GM13976 (cell line): ENCODE measurements around the gene CDH23.

Experiments used
- DNase-seq: peaks from one replicate; pipeline ENCODE4 v3.0.0; 2012; ENCODE audit warnings: low spot score
- CTCF ChIP-seq: IDR thresholded peaks from 2 replicates; pipeline ENCODE4 v1.5.1; 2012; ENCODE audit warnings: borderline replicate concordance, mild to moderate bottlenecking; ENCODE audit not compliant: insufficient read depth; ENCODE audit errors: extremely low read depth, missing control alignments, control extremely low read depth
- in situ Hi-C: fragments of 300-500 bp; cut with MboI; formaldehyde crosslinking; loops from one replicate; pipeline ENCODE4 v1.12.0; 2022; ENCODE audit warnings: low sequenced_read_pairs, mixed read lengths, inconsistent platforms; ENCODE audit not compliant: unreplicated experiment

Gene CDH23

GRCh38 chr10:71572962-71573361, 176.2 kb downstream of the CDH23 start:
- in situ Hi-C loops: loop anchor here (5.0 kb wide), 1 partner anchor 261 kb away; no protein-coding TSS in a partner anchor
- DNase-seq: no peak
- no peak for TF ChIP-seq CTCF

GRCh38 chr10:71573562-71574518, 177.1 kb downstream of the CDH23 start:
- TF ChIP-seq CTCF: no peak
- in situ Hi-C loops: loop anchor here (5.0 kb wide), 1 partner anchor 262 kb away; no protein-coding TSS in a partner anchor
- DNase-seq: no peak

- no peak for TF ChIP-seq CTCF
- in situ Hi-C loops: no loop called here
- DNase-seq: no peak
Measured at GRCh38 chr10:71575451-71575850, 178.7 kb downstream of the CDH23 start.

- TF ChIP-seq CTCF: no peak
- in situ Hi-C loops: no loop called here
- DNase-seq: no peak
Measured at GRCh38 chr10:71575934-71576801, 179.4 kb downstream of the CDH23 start.

- DNase-seq: no peak
- TF ChIP-seq CTCF: no peak
- in situ Hi-C loops: no loop called here
Measured at GRCh38 chr10:71576842-71577241, 180.1 kb downstream of the CDH23 start.

GRCh38 chr10:71577345-71577744, 180.6 kb downstream of the CDH23 start:
- in situ Hi-C loops: no loop called here
- DNase-seq: no peak
- no peak for TF ChIP-seq CTCF
